GM23248 (cell line): ENCODE results near the gene RBM47.

Experiments used
- EZH2 ChIP-seq: fragments of 200-600 bp; sonication (generic); IDR thresholded peaks from 2 replicates; pipeline ENCODE4 v1.6.1; 2018; ENCODE audit warnings: antibody characterized with exemption, mild to moderate bottlenecking; ENCODE audit not compliant: insufficient read depth, poor library complexity, severe bottlenecking
- EZH2phosphoT487 ChIP-seq: fragments of 200-600 bp; sonication (generic); IDR thresholded peaks from 2 replicates; pipeline ENCODE4 v1.6.1; 2018; ENCODE audit warnings: antibody characterized with exemption, moderate library complexity, mild to moderate bottlenecking, low read depth; ENCODE audit not compliant: insufficient read depth

DNA sequence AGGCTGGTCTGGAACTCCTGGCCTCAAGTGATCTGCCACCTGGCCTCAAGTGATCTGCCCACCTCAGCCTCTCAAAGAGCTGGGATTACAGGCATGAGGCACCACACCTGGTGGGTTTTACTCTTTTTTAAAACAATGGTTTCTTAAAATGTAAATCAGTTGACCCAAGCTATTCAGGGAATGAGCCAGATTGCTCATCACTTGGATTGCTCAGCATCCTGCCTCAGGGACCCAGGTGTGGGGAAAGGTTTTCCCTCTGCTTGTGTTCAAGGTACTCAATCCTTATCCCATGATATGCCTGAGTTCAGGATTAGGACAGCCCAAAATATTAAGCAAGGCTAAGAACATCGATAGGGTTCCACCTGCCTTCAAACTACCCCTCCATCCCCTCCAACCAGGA, 227.1 kb downstream of the RBM47 start:
- TF ChIP-seq EZH2 (no peak), EZH2phosphoT487 (no peak)
